HL-60/S4 (cell line): Measurements from ENCODE around the gene APOB.

Source experiments
- in situ Hi-C: fragments of 300-500 bp; cut with MboI; formaldehyde crosslinking; loops from 2 replicates; pipeline ENCODE4 v1.14.3; 2022; ENCODE audit warnings: low sequenced_read_pairs

APOB gene

GRCh38 chr2:21006423-21007128, 37.3 kb downstream of the APOB start:
- in situ Hi-C loops: no loop called here

DNA sequence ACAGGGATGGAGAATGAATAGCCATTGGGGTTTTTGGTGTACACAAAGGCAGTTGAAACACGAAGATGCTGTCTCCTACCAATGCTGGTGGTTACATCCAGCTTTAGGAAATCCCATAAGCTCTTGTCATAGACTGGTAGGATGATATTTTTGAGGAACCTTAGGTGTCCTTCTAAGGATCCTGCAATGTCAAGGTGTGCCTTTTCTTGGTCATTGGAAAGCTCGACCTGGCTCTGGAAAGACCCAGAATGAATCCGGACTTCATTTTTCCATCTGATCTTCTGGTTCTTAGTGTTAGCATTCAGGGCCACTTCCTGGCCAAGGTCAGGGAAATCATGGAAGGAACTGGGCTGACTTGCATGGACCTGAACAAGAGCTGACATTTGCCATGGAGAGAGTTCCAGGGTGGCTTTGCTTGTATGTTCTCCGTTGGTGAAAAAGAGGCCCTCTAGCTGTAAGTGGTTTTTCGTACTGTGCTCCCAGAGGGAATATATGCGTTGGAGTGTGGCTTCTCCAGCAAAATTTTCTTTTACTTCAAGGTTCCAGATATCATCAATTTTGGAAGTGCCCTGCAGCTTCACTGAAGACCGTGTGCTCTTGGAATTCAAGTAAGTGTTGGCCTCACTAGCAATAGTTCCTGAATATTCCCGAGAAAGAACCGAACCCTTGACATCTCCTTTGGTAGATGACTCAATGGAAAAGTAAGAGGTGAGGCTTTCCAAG, 38.0 kb downstream of the APOB start:
- in situ Hi-C loops: no loop called here

- in situ Hi-C loops: no loop called here
Measured at GRCh38 chr2:21005111-21005699, 38.7 kb downstream of the APOB start.

- in situ Hi-C loops: no loop called here
Measured at GRCh38 chr2:21004181-21004572, 39.7 kb downstream of the APOB start.

DNA sequence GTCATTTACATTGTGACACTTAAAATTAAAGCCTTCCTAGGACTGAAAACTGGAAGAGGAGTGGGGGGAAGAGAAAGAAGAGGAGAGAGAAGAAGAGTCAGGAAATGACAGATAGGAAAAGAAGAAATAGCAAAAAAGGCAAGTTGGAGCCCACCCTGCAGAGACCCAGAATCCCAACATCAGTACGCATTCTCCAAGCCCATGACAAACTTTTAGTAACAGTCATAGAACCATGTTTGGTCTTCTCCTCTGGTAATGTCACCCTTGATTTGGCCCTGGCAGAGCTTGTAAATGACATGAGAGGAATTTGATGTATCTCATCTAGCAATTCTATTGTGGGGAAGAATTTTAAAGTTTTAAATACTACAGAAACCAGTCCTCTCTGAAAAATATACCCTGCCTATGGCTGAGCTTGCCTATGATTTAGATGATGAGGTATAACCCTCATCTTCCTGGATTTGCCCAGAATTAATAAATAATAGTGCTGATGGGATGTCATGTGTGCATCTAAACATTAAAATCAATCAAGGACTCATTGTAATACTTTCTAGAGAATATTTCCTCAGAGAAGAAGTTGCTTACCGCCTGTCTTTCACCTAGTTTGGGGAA, 40.2 kb downstream of the APOB start:
- in situ Hi-C loops: no loop called here

- in situ Hi-C loops: no loop called here
Measured at GRCh38 chr2:21002814-21003192, 41.1 kb downstream of the APOB start.

- in situ Hi-C loops: no loop called here
Measured at GRCh38 chr2:21001988-21002813, 41.7 kb downstream of the APOB start.

GRCh38 chr2:21001225-21001946, 42.5 kb downstream of the APOB start:
- in situ Hi-C loops: no loop called here

GRCh38 chr2:20999906-21000645, 43.8 kb downstream of the APOB start:
- in situ Hi-C loops: no loop called here

DNA sequence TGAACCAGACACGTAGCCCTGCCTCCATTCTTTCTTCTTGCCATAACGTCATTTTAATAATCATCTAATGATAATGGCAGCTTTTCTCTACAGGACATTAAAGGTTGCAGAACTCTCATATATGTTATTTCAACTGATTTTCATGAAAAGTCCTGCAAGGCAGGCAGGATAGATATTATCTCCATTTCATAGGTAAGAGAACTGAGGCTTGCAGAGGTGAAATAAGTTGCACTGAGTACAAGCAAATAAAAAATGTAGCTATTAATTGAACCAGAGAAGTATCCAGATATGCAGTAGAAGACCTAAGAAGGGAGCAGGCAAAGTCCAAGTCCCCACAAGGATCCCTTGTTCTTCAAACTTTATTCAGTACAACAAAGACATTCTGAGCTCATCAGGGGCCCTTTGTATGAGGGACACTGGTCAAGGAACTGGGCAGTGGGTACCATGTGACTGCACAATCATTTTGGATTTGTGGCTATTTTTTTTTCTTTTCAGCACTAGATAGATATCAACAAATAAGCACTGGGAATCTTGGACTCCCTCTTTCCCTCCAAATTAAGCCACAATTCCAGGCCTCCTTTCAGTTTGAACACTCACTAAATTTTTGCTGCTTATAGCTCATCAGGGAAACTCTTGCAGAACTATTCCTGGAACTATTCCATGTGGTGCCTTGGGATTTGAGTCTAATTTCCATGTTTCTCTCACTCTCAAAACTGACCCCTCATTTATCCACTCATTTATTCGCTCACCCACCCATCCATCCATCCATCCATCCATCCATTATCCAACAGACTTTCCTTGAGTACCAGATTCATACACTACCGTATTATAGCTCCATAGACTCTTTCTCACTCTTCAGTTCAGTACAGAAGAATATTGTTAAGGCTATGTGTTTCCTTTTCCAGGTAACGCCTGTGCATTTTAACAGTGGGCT, 44.6 kb downstream of the APOB start:
- in situ Hi-C loops: no loop called here

DNA sequence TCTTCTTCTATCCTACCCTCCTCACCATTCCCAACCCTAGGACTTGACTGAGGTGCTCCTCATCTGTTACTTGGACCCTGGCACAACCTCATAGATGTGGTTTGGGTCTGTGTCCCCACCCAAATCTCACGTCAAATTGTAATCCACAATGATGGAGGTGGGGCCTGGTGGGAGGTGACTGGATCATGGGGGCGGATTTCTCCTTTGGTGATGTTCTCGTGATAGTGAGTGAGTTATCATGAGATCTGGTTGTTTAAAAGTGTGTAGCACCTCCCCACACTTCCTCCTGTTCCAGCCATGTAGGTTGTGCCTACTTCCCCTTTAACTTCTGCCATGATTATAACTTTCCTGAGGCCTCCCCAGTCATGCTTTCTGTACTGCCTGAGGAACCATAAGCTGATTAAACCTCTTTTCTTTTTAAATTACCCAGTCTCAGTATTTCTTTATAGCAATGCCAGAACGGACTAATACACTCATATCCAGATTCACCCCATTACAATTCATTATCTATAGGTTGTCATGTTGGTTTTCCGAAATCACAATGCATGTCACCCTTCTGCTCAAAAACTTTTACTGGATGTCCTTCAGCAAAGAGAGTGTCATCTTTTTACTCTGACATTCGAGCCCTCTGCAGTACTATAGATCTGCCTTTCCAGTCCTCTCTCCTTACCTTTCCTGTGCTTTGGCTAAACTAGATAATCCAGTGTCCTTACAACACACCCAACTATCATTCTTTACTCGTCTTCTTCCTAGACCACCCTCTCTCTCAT, 45.7 kb downstream of the APOB start:
- in situ Hi-C loops: no loop called here

GRCh38 chr2:20994130-20994529, 49.7 kb downstream of the APOB start:
- in situ Hi-C loops: no loop called here

- in situ Hi-C loops: no loop called here
Measured at GRCh38 chr2:20992201-20992711, 51.6 kb downstream of the APOB start.

DNA sequence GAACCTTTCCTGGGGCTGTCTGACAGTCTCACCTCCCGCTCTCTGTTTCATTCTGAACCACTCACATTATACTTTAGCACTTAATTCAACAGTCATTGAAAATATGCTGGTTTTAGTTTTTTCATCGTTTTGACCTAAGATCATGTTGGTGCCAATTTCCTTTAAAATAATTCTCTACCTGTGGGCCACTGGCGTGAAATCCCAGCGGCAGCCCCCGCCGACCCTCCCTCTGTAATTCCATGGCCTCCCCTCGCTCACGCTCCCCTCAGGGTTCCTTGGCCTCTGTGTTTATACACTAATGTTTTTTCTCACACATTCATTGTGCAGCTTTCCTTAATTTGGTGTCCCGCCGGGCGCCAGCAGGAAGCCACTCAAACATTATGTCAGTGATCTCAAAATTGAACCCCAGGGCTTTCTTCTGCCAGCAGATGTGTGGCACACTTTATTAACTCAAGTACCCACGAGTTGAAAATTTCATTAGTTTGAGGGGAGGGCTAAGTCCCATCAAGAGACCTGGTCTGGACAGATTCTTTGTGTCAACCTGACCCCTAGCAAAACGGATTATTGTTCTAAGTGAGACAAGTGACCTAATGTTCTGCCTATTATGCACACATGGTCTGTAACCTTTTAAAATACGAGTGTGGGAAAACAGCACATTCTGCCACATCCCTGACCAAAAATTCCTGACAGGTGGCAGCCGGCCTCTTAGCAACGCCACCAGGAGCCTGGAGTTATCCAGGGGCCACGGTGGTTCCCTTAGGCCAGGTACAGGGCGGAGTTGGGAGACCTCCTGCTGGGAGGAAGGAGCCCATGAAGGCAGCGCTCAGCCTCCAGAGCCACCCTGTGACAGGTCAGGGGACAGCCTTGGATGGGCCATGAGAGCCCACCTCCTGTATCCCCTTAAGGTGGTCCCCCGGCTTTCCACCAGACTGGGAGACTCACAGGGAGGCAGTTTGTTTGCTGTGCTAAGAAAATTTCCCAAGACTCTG, 53.1 kb downstream of the APOB start:
- in situ Hi-C loops: no loop called here

DNA sequence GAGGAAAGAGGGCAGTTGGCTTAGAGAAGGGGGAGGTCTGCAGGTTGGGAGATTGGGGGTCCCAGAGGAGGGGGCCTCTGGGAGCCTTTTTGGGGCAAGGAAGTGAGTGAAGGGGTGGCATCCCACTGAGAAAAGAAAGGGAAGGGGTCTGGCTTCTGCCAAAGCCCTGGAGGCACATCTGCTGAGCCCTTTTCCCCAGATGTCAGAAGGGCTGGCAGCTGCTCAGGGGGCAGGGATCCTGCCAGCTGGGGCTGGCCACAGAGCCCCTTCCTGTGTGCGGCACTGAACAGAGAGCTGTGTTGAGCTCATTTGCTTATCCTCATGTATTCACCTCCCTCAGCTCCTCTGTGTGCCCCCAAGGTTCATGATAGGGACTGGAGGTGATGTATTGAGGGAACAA, 54.5 kb downstream of the APOB start:
- in situ Hi-C loops: no loop called here

DNA sequence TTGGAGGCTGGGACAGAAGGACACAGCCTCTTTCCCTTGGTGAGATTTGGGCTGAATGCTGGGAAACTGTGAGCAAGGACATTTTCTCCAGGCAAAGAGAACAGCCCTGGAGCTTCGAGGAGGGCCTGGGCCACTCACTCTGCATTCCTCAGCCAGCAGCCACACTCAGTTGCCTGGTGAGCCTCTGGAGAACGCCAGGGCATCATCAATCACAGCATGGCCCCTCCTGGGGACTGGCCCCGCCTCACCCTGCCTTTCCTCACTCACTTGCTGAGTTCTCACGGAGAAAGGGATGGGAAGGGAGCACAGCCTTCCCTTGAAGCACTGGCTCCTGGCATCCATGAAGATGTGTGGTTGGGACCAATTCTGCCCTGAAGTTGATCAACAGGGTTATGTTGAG, 55.0 kb downstream of the APOB start:
- in situ Hi-C loops: no loop called here
